Measurements from ENCODE around the gene TTC3. TPM values are rescaled to one million over a fixed set of nuclear protein-coding genes. Genes with fewer than 3 reads are reported as not detected.

The TTC3 gene
- total RNA-seq, 1 donor from 2014 or later: 255 TPM

GRCh38 chr21:37065561-37066177, 7.4 kb upstream of the TTC3 start:
- no peak overlapping the region for H3K4me3 Mint-ChIP-seq (ENCODE audit: low read depth)
- H3K36me3 Mint-ChIP-seq (ENCODE audit: insufficient read depth): peaks cover 13% of the 10 kb centered on the region
- DNase-seq (ENCODE audit: low spot score, unreplicated experiment): no peak
- no peak overlapping the region for H3K27ac Mint-ChIP-seq
- H3K4me1 Mint-ChIP-seq (ENCODE audit: low read depth): peaks cover 4% of the 10 kb centered on the region
- TF ChIP-seq CTCF (IDR thresholded peaks at IDR 0.05; ENCODE audit: unreplicated experiment): no peak
- H3K9me3 Mint-ChIP-seq (ENCODE audit: low read depth): no peaks in the 10 kb centered on the region
- H3K27me3 Mint-ChIP-seq: no peaks in the 10 kb centered on the region

- peaks cover 27% of the 10 kb centered on the region for H3K4me1 Mint-ChIP-seq (ENCODE audit: low read depth)
- H3K36me3 Mint-ChIP-seq (ENCODE audit: insufficient read depth): peaks cover 10% of the 10 kb centered on the region
- H3K27ac Mint-ChIP-seq: peak overlapping the region; percentile 97
- H3K27me3 Mint-ChIP-seq: no peaks in the 10 kb centered on the region
- H3K9me3 Mint-ChIP-seq (ENCODE audit: low read depth): no peaks in the 10 kb centered on the region
- no peak for TF ChIP-seq CTCF (IDR thresholded peaks at IDR 0.05; ENCODE audit: unreplicated experiment)
- peak overlapping the region; percentile 77 for H3K4me3 Mint-ChIP-seq (ENCODE audit: low read depth)
- no peak for DNase-seq (ENCODE audit: low spot score, unreplicated experiment)
Observed at GRCh38 chr21:37071561-37072273, 1.3 kb upstream of the TTC3 start.

GRCh38 chr21:37072274-37072987, 623 bp upstream of the TTC3 start:
- peaks cover 10% of the 10 kb centered on the region for H3K36me3 Mint-ChIP-seq (ENCODE audit: insufficient read depth)
- TF ChIP-seq CTCF (IDR thresholded peaks at IDR 0.05; ENCODE audit: unreplicated experiment): no peak
- H3K9me3 Mint-ChIP-seq (ENCODE audit: low read depth): no peaks in the 10 kb centered on the region
- peak overlapping the region; percentile 77 for H3K4me3 Mint-ChIP-seq (ENCODE audit: low read depth)
- peak overlapping the region; percentile 97 for H3K27ac Mint-ChIP-seq
- no peak for DNase-seq (ENCODE audit: low spot score, unreplicated experiment)
- peaks cover 27% of the 10 kb centered on the region for H3K4me1 Mint-ChIP-seq (ENCODE audit: low read depth)
- no peaks in the 10 kb centered on the region for H3K27me3 Mint-ChIP-seq

GRCh38 chr21:37073417-37074196, 553 bp downstream of the TTC3 start:
- Mint-ChIP-seq H3K4me3 (ENCODE audit: low read depth) (peak overlapping the region; percentile 93), H3K27ac (peak overlapping the region; percentile 95)
- TF ChIP-seq CTCF (IDR thresholded peaks at IDR 0.05; ENCODE audit: unreplicated experiment): no peak

GRCh38 chr21:37074197-37074510, 1.1 kb downstream of the TTC3 start:
- peak; percentile 20 for DNase-seq (ENCODE audit: low spot score, unreplicated experiment)
- peaks cover 6% of the 10 kb centered on the region for H3K9me3 Mint-ChIP-seq (ENCODE audit: low read depth)
- TF ChIP-seq CTCF (IDR thresholded peaks at IDR 0.05; ENCODE audit: unreplicated experiment): no peak
- no peaks in the 10 kb centered on the region for H3K27me3 Mint-ChIP-seq
- peak overlapping the region; percentile 93 for H3K4me3 Mint-ChIP-seq (ENCODE audit: low read depth)
- peak overlapping the region; percentile 95 for H3K27ac Mint-ChIP-seq
- H3K36me3 Mint-ChIP-seq (ENCODE audit: insufficient read depth): peaks cover 6% of the 10 kb centered on the region
- peaks cover 33% of the 10 kb centered on the region for H3K4me1 Mint-ChIP-seq (ENCODE audit: low read depth)

More at GRCh38 chr21:37073417-37074196, 553 bp downstream of the TTC3 start:
- Mint-ChIP-seq H3K27me3 (no peaks in the 10 kb centered on the region), H3K4me1 (ENCODE audit: low read depth) (peaks cover 33% of the 10 kb centered on the region), H3K36me3 (ENCODE audit: insufficient read depth) (peaks cover 4% of the 10 kb centered on the region), H3K9me3 (ENCODE audit: low read depth) (peaks cover 3% of the 10 kb centered on the region)
- peak; percentile 51 for DNase-seq (ENCODE audit: low spot score, unreplicated experiment)

All from progenitor cell of endocrine pancreas (in vitro differentiated cells).